Esophagus muscularis mucosa (tissue), 3 donors: ENCODE data around the gene ULBP2.

ENCODE experiments used
- POLR2A ChIP-seq: fragments of 450-650 bp; IDR thresholded peaks from one replicate; pipeline ENCODE4 v1.6.1; 2017; ENCODE audit warnings: antibody characterized with exemption, moderate library complexity, mild to moderate bottlenecking, low read depth
- POLR2AphosphoS5 ChIP-seq, 2 donors: sonication (generic); formaldehyde crosslinking; IDR thresholded peaks; one replicate each; pipeline ENCODE4 v1.6.1; 2017; ENCODE audit warnings: antibody characterized with exemption in 2 of 2
- TF ChIP-seq, protein P1 (sequence below), 3 experiments: fragments of 200-600 bp in 2 of 3; fragments of 450-650 bp in 1 of 3; sonication (generic) in 2 of 3; IDR thresholded peaks; one replicate each; pipeline ENCODE4 v1.5.1; 2017 to 2019; ENCODE audit warnings: antibody characterized with exemption in 3 of 3, mild to moderate bottlenecking in 2 of 3, moderate library complexity in 1 of 3

DNA sequence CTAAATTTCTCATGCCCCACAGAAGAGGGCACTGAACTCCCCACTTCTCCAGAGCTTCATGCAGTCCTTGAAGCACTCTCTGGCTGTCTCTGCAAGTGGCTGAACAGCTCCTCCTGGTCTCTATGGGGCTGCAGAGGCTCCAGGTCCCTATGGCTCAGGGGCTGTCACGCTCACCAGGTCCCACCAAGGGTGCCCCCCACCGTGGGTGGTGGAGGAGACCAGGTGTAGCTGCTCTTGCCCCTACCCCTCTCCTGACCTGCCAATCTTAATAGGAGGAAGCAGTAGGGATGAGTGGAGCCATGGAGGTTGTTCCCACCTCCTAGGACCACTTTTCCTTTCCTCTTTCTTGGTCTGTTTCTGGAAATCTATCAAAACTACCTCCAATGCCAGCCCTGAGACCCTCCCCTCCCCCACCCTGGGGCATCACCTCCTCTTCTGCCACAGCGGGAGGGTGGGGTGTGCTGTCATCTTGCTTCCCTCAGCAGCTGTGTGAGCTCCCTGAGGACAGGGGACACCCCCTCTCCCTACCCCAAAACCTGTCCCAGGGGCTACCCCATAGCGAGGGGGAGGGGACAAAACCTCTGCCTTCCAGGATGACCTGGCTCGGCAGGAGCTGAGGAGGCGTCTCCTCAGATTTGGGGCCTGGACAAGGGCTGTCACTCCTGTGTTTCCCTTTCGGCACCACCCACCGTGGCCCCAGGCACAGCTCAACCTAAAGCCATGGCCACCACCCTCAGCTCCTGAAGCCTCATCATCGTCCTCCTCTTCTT lies 31.9 kb upstream of the ULBP2 start:
- TF ChIP-seq, protein P1, sequence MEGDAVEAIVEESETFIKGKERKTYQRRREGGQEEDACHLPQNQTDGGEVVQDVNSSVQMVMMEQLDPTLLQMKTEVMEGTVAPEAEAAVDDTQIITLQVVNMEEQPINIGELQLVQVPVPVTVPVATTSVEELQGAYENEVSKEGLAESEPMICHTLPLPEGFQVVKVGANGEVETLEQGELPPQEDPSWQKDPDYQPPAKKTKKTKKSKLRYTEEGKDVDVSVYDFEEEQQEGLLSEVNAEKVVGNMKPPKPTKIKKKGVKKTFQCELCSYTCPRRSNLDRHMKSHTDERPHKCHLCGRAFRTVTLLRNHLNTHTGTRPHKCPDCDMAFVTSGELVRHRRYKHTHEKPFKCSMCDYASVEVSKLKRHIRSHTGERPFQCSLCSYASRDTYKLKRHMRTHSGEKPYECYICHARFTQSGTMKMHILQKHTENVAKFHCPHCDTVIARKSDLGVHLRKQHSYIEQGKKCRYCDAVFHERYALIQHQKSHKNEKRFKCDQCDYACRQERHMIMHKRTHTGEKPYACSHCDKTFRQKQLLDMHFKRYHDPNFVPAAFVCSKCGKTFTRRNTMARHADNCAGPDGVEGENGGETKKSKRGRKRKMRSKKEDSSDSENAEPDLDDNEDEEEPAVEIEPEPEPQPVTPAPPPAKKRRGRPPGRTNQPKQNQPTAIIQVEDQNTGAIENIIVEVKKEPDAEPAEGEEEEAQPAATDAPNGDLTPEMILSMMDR (IDR thresholded peaks at IDR 0.05): no peak
- TF ChIP-seq POLR2A: no peak
- TF ChIP-seq POLR2AphosphoS5 (IDR thresholded peaks at IDR 0.05): no peak
